Stimulated activated CD4-positive, alpha-beta T cell treated with anti-CD3 and anti-CD28 coated beads, TNF-alpha, amount 100 ng/mL, for 48 hours (primary cell): ENCODE data around the gene TNS3.
"Not testable (repeated sequence)": the region's sequence is repeated elsewhere in the genome, so short reads cannot be mapped to it uniquely, and the experiment has no call there.

Experiments
- DNase-seq, 3 donors: peaks; one replicate each; pipeline ENCODE4 v3.0.0-alpha.2; 2020; ENCODE audit warnings: low read depth in 3 of 3

TNS3 gene

DNA sequence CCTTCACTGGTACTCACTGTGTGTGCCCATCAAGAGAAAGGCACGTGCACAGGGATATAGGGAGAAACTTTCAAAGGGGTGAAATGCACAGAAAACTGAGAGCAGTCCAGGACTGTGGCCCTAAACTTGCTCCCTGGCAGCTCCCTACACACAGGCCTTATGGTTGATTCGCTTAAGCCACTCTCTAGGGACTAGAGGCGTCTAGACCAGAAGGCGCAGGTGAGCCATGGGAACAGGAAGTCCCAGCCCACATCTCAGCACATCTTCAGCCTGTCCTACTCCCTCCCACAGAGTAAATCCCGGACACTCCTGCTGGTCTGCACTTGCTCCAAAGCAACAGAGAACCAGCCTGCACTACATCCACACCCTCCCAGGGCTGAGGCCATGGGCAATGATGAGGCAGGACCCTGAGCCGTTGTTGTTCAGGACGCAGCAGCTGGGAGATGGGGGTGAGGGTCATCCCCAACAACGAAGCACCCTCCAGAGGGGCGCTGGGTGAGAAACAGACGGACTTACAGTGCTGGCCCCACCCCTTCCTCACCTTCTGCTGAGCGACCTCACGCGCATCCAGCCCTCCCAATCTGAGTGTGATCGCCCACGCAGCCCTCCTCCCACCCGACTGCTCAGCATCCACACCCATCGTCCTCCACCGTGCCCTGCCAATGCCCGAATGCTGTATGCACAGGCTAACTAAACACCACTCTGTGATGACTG, 109.3 kb downstream of the TNS3 start:
- DNase-seq, result no peak

DNA sequence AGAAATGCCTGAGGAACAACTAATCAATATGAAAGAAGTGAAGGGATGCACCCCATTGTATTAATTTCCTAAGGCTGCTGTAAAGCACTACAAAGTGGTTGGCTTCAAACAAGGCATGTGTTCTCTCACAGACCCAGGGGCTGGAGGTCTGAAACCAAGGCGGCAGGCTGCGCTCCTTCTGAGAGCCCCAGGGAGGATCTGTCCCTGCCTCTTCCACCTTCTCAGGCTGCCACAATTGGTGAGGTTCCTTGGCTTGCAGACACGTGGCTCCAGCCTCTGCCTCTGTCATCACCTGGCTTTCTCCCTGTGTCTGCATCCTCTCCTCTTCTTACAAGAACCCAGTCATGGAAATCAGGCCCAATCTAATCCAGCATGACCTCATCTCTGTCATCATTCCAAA, 110.1 kb downstream of the TNS3 start:
- no peak for DNase-seq

DNA sequence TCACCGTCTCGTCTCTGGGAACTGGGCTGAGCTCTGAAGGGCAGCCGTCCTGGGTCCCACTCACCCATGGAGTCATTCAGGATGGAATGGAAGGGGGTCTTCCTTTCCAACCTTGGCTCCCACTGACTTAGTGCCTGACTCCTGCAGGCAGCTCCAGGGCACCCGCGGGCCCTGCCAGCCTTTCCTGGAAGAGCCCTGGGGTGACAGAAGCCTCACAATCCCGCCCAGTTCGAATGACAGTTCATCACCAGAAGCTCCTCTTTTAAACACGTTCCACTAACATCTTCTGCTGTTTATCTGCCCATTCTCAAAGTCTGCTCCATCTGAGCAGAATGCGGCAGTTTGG, 110.6 kb downstream of the TNS3 start:
- no peak for DNase-seq

DNA sequence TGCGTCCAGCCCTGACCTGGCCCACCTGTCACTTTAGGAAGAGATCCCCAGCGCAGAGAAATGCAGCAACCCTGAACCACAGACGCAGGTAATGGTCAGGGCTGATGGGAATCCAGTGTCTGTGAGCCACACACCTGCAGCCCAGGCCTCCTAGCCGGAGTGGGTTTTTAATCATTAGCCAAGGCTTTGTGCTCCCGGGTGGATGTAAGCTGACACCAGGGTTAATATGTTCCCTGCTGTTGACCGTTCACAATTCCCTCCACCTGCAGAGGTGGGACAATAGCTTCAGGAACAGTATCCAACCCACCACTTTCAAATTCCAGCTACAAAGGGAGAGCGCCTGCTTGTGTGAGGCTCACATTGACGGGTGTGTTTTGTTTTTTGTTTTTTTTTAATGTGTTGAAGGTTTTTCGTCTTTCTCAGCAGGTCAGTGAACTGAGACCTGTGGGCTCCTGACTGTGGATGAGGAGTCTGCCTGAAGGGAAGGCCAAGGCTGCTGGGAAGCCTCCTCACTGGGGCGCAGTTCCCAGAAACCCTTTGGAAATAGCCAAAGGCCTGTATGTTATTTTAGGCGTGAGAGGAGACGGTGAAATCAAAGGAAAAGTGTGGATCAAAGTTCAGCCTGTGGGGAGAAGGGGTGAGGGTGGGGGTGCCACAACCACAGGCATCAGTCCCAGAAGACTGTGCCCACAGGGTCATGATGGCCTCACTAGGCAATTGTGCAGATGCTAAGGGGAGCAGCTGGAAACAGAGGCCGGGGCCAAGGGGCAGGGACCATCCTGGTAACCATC, 111.1 kb downstream of the TNS3 start:
- no peak for DNase-seq

DNA sequence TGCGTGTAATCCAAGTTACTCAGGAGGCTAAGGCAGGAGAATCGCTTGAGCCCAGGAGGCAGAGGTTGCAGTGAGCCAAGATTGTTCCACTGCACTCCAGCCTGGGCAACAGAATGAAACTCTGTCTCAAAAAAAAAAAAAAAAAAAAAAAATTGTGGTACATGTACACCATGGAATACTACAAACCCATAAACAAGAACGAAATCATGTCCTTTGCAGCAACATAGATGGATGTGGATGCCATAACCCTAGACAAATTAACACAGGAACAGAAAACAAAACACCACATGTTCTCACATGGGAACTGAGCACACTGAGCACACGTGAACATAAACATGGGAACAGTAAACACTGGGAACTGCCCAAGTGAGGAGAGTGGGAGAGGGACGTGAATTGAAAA, 112.1 kb downstream of the TNS3 start:
- not testable (repeated sequence) for DNase-seq

DNA sequence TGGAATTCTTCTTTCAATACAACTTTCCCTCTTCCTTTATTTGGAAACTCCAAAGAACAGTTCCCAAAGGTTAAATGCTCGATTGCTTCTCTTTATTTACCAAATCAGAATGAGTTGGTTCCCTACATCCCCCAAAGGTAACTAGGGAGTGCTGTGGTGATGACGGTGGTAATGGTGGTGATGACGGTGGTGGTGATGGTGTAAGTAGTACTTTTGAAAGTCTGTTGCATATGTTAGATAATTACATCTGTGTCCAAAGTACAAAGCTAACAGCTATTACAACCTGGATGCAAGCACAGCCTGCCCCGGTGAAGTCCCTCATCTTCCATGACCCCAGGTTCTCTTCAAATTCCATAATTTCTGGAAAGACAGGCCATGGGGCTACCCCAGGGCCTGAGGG, 115.1 kb downstream of the TNS3 start:
- no peak for DNase-seq

DNA sequence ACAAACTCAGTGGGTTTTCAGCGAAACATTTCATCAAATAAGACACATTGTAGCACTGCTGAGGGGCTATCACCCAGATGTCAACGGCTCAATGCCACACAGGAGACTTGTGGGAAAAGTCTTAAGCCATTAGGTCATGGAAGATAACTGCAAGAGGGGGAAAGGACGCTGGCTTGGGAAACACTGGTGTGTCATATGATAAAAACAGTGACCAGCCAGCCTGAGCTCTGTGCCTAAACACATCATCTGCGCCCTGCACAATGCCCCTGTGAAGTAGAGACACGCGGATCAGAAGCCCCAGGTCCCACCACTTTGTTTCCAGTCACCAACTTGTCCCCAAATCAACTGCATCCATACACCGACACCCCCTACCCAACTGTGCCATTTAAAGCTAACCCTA, 116.7 kb downstream of the TNS3 start:
- DNase-seq, result no peak

DNA sequence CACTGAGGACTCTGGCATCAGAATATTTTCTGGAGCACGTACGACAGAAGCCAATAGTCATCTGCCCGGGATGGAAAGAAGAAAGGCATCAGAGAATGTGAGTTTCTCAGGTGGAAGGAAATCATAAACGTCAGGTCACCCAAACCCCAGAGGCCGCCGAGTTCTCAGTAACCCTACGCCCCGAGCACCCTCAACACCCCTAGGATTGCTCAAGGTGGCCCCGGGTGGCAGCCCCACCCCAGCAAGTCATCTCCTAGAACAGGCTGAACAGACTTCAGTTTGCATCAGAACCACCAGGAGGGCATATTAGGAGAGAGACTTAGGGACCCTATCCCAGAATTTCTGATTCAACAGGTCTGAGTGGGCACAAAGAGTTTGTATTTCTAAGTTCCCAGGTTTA, 117.6 kb downstream of the TNS3 start:
- DNase-seq, result no peak

DNA sequence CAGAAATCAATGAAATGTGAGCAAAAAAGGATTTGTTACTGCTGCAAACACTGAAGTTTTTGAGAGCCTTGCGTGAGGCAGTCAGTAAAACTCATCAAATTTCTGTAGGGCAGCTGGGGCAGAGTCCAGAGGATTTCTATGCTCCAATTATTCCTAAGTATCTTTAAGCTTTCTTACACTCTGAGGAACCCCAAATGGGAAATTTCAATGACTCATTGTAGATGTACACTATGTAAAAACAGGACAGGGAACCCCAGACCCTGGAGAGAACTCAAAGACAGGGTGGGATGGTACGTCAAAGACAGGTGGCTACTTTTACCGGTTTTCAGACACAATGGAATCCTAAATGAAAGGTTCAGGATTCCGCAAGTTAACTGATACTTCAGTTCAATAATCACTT, 120.2 kb downstream of the TNS3 start:
- DNase-seq, result no peak

DNA sequence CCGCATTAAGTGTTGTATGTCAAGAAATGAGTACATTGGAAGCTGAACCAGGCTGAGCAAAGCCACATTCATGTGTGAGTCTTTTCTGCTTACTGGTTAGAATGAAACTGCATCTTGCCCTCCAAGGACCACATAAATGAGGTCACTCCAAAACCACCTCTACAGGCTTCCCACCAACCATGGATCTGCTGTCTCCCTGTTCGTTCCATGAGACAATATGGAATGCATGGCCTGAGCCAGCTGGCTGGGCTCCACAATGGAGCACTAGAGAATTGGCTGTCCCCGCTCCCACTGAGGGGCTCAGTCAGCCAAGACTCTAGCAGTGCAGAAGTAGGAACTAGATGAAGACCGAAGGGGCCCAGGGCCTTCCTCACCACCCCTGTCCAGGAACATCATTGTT, 120.8 kb downstream of the TNS3 start:
- no peak for DNase-seq

DNA sequence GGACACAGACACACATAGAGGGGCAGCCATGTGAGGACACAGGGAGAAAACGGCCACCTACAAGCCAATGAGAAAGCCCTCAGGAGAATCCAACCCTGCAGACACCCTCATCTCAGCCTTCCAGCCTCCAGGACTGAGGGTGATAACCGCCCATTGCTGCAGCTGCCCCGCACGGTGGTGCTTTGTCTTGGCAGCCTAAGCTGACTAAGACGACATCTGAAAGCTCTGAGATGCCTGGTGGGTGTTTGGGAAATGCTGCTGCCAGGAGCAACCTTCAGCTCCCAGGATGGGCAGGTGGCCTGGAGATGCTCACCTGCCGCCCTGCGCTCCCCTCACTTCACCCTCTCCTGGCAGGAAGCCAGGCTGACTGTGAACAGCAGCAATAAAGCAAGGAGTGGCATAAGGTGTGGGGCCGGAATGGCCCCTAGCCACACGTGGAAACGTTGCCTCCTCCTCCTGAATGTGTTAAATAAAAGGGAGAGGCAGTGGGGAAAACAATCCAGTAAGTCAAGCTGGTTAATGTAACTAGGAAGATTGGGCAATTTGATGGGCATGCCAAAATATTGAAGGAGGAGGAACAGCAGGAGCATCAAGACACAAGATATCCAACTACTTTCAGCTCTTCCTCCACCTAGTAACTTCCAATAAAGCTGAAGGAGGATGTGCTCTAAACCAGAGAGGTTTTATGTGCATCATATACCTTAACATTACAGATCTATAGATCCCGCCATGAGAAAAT, 121.5 kb downstream of the TNS3 start:
- no peak for DNase-seq

DNA sequence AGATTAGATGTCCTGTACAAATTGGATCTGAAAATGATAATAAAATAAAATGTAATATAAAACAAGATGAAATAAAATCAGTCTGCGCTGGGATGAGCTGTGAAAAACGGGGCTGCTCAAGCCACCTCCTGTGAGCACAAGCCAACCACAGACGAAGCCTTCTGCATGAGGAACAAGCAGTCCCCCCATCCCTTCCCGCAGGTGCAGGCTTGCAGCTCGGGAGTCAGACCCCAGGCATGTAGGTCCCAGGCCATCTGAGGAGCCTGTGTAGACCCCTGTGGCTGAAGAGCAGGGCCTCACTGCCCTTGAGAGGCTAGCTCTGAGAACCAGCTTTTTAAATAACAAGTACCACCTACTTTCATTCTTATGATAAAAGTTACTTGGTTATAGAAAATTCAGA, 123.4 kb downstream of the TNS3 start:
- DNase-seq, result no peak

DNA sequence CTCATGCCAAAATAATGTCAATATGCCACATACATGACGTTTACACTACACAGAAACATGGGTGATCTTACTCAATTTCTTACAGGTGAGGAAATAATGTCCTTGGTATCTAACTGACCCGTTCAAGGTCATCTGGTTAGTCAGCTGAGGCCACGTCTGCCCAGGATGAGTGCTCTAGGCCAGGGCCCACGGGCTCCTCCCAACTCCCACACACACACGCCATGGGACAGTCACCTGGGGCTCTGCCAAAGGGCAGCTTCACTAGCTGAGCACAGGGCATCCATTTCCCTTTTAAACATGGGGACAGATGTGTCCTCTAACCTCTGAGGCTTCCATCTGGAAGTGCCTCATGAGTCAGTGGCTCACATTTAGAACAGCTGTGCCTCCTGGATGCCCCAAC, 123.9 kb downstream of the TNS3 start:
- no peak for DNase-seq

DNA sequence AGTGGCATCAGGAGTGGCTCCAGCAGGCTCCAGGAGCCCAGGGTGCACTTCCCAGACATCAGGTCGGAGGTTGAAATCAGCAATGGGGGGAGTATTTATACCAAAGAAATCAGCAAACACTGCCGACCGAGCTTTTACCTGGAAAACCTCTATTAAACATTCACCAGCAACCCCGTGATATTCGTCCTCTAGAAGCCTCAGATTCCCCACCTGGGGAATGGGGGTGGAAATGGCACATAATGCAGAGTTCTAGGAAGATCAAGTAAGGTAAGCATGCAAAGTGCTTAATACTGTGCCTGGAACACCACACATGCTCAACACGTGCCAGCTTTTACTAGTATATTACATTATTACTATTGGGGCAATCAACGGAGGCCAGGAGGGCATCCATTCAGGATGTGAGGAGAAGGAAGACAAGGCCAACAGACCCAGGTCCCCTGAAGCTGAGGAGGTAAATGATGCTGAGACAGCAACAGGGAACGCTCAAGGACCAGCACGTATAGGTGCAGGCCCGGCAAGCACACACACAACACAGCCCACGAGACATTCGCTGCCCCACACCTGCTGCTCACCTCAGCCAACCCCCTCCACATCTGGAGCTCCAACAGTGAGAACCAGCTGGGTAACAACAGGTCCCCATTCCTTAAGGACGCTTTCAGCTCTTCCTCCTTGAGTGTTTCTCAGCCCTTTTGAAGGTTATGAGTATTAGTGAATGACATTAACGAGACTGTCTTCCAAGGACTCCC, 125.5 kb downstream of the TNS3 start:
- DNase-seq, result no peak

DNA sequence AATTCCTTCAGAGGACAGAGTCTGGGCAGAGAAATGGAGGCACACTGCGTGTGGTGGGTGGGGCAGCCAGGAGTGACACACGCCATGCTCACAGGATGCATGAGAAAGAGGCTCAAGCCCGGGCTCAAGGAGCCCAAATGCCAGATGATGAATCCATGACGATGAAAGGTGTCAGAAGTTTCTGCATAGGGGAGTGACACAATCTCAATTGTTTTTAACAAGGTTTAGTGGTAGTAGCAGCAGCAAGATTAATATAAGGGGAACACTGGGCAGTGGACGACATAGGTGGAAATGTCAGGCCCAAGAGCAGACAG, 126.1 kb downstream of the TNS3 start:
- no peak for DNase-seq

DNA sequence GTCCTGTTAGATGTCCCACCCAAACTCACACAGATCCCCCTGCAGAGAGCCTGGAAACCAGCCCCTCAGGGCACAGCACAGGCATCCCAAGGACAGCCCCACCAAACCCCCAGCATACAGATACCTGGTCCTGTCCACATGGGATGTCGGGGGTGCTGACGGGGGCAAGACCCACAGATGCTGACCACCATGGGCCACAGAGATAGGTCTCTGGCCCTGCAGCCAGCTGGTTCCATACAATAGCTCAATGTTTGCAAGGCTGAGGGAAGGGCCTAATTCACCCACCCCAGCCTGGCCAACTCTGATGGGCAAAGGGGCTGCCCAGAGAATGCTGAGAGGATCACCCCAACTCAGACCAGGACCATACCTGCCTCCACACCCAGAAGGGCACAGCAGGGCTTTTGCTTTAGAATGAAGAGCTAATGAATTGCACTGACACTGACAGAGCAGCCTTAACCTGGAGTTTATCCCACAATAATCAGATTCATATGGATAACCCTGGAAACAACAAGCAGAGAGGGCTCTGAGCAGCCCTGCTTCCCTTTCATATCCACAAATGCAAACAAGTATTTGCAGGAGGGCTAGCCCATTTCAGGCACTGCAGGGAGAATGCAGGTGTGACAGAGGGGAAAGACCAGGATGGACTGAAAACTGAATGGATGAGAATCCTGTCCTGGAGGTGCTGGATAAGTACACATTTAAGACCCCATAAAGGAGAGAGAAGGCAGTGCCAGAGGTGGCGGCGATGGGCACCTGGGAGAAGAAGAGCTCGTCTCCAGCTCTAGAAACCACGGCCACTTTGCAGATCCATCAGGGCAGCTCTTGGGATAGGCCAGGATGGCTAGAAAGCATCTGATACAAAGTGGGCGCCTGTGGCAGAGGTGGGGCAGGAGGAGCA, 126.7 kb downstream of the TNS3 start:
- no peak for DNase-seq

DNA sequence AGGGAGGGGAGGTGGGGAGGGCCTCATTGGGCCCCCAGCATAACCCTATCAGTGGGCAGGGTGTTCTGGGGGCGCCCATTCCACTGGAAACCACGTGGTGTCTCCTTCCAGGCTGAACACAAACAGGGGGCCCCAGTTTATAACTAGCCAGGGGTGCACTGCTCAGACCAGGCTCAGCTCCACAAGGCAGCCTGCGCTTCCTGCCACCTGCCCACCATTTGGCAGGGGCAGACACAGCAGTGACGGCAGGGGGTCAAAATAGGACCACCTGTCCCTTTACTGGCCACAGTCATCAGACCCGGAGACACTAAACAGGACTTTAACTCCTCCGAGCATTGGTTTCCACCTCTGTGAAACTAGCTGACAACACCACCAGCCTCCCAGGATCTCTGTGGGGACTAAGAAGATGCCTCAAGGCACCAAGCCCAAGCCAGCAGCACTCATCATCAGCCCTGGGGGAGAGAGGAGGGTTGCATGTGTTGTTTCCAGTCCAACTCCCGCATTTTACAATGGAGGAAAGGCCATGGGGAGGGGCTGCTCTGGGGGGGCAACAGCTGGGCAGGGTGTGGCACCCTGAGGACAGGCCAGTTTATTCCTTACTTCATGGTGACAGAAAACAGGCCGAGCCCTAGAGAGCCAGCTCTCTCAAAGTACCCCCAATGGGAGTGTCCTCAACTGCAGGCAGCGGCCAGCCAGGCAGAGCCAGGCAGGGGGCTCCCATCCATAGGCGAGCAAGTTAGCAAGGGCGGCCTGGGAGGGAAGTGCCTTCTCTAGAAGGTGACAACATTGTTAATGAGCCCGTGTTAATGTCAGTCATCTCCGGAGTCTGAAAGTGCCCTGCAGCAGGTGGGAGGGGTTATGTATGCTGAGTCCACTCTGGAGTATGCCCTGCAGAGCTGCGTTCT, 127.6 kb downstream of the TNS3 start:
- no peak for DNase-seq

DNA sequence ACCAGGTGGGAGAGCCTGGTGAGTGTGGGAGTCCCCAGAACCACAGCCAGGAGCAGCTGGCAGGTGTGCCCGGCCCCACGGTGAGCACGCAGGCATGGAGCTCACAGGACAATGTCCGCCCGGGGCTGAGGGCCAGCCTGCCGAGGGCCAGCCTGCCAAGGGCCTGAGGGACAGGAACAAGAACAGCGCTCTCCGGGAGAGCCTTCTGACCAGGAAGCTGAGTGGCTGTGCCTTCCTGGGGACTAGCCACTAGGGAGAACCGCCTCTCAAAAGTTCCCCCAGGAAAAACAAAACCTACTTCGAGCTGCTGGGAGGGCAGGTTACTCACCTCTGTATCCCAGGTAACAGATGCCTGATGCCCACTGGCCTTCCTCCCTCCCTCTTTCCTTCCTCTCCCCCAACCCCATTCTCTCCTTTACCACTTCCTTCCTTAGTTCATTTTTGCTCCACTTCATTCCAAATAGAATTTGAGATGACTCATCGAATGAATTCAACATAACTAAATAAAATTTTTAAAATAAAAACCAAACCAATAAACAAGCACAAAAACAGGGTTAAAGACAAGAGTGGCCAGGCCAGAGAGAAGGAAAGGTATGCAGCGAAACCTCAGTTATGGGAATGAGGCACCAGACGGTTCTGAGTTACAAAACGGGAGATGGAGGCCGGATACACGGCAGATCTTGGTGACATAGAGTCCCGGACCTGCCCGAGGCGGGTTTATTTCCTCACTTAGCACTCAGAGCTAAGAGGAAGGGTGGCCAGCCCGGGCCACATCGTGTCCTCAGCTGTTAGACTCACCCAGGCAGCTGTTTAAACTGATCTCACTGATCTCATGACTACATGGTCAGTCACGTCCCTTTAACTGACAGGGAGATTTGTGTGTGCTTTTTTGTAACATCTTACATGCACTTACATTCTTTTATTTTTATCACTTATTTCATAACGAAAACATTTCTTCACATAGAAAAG, 128.5 kb downstream of the TNS3 start:
- no peak for DNase-seq

DNA sequence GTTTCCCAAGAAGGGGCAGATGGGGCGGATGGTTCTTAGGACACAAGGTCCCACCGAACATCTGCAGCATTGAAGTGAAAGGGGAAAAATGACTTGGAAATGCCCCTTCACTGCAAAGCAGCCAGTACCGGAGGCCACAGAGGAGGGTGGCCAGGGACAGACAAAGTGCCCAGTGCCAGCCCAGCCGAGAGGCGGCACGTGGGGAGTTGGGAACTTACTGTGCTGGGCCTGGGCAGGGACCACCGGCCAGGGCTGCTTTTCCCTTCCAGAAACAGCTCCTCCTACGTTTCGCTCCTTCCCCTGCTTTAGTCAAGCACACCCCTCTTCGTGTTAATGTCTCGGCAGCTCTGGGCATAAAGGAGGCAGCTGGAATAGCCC, 129.2 kb downstream of the TNS3 start:
- DNase-seq, result no peak
